ENCODE data around the gene GBP3.
"Not testable (repeated sequence)": the region's sequence is repeated elsewhere in the genome, so short reads cannot be mapped to it uniquely, and the experiment has no call there.

GBP3 gene

DNA sequence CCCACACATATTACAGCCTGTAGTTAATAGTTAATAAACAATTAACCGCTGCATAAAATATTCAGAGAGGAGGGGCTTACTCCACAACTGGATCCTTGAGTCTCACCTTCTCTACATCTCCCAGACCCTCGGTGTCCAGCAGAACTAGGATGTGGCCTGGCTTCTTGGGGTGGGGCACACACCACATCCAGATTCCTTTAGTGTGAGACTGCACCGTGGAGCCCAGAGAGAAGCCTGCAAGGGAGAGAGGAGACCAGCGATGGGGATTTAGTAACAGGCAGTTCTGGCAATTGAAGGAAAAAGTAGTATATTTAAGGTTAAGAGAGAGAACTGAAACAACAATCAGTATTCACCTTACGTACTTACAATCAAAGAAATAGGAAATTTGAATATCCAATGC lies 37.4 kb upstream of the GBP3 start:
- TF ChIP-seq, protein P1, sequence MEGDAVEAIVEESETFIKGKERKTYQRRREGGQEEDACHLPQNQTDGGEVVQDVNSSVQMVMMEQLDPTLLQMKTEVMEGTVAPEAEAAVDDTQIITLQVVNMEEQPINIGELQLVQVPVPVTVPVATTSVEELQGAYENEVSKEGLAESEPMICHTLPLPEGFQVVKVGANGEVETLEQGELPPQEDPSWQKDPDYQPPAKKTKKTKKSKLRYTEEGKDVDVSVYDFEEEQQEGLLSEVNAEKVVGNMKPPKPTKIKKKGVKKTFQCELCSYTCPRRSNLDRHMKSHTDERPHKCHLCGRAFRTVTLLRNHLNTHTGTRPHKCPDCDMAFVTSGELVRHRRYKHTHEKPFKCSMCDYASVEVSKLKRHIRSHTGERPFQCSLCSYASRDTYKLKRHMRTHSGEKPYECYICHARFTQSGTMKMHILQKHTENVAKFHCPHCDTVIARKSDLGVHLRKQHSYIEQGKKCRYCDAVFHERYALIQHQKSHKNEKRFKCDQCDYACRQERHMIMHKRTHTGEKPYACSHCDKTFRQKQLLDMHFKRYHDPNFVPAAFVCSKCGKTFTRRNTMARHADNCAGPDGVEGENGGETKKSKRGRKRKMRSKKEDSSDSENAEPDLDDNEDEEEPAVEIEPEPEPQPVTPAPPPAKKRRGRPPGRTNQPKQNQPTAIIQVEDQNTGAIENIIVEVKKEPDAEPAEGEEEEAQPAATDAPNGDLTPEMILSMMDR (IDR thresholded peaks at IDR 0.05; ENCODE audit: extremely low read depth, missing control alignments) = no peak
- DNase-seq (ENCODE audit: low spot score) = no peak

DNA sequence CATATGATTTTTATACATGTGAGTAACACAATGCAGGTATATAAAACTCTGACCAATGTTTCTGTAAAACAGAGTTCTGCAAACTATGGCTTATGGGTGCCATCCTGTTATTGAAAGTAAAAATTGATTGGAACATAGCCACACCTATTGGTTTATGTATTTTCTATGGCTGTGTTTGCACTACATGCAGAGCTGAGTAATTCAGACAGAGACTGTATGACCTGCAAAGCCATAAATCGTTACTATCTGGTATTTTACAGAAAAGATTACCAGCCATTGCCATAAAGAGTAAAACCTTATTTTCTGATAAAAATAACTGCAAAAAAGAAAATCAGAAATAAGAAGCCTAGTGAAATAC lies 29.3 kb upstream of the GBP3 start:
- no peak for DNase-seq (ENCODE audit: low spot score)
- TF ChIP-seq, protein P1 (IDR thresholded peaks at IDR 0.05; ENCODE audit: extremely low read depth, missing control alignments) = no peak

DNA sequence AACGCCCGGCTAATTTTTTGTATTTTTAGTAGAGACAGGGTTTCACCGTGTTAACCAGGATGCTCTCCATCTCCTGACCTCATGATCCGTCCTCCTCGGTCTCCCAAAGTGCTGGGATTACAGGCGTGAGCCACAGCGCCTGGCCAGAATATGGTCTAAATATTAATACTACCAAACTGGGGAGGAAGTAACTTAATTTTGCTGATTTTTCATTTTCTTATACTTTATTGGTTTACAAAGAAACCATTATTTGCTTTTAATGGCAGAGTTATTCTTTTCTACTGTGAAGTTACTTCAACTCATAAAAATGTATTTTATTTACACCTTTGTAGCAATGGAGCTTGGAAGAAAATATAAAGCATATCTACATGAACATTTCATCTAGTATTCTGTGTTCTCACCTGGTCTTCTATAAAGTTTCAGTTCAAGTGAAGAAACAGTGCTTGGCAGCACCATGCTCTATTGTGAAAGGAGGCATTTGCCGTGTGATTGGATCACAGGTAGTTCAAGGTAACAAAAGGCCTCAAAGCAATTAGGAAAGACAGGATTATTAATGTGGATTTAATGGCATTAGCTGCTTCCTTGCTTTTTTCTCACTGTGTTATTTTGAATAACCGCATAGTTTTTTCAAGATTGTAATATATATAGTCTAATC lies 28.8 kb upstream of the GBP3 start:
- TF ChIP-seq, protein P1 (IDR thresholded peaks at IDR 0.05; ENCODE audit: extremely low read depth, missing control alignments) = no peak
- DNase-seq (ENCODE audit: low spot score) = no peak

DNA sequence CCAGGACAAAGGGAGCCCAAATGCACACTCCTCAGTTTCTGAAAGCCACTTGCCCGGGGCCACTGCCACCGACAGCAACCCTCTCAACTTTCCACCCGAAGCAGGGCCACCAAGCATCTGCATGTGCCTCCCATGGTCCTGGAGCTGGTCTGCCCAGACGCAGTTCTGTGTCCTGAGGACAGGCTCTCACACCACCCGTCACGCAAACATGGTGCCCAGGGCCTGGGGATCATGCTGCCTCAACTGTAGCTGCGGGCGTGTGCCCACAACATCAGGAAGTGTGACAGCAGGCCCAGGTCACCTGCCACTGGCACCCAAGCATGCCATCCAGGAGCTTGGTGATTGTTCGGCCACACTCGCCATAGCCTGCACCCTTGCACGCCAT lies 28.0 kb upstream of the GBP3 start:
- DNase-seq (ENCODE audit: low spot score) = no peak
- TF ChIP-seq, protein P1 (IDR thresholded peaks at IDR 0.05; ENCODE audit: extremely low read depth, missing control alignments) = no peak

DNA sequence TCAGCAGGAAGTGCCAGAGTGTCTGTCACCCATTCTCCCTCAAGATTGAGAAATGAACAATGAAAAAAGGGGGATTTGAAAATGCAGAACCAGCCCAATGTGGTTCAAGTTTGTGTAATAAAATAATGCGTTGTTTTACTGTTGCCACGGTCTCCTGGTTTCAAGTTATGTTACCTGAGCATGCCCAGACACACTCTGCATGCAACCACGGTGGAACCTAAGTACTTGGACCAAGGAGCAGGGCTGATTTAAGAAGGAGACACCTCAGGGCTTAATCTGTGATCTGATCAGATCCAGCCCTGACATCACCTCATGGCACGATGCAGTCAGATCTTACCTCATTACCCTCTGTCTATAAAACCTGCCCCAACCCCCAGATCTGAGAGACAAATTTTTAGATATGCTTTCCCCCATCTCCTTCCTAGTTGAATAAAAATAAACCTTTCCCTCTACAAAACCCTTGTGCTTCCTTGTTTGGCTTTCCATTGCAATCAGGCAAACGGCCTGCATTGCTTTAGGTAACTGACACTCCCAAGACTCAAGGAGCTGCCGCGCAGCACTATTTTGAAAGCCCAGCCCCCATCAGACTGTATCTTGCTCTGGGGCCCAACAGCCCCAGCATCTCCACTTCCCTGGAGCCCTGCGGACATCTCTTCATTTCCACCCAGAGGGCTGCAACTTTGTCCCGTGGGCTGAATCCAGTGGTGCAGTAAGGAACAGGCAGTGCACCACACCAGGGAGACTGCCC lies 27.4 kb upstream of the GBP3 start:
- DNase-seq (ENCODE audit: low spot score) = not testable (repeated sequence)

DNA sequence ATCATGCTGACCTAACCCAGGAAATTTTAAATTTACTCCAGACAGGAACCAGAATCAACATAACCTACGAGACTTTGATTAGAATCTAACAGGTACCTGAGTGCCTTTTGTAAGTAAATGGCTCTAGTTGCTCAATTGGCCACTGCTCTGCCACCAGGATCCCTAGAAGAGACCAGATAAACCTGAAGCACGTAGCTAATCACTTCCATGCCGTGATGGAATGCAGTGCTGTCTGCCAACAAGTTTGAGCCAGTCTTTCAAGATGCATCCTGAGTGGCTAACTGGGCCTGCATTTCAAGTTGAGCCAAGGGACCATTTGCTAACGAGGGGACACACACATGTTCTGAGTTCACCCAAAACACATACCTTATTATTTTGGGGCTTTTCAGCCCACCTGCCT lies 26.5 kb upstream of the GBP3 start:
- not testable (repeated sequence) for DNase-seq (ENCODE audit: low spot score)

DNA sequence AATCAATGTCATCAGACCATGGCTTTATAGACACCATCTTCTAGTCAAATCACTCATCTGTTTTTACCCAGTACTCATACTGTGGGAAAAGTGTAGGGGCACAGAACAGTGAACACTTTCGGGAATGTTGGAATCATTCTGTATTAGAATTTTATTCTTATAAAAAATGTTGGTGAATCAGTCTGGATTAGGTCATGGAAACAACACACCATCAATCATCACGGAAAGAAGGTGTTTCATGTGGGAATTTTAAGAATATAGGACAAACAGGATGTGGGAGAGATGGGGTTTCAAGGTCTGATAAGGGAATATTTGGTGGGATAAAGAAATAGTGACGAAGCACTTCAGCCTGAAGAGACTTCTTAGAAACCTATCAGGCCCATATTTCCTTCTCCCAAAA lies 25.1 kb upstream of the GBP3 start:
- TF ChIP-seq, protein P1 (IDR thresholded peaks at IDR 0.05; ENCODE audit: extremely low read depth, missing control alignments) = no peak
- no peak for DNase-seq (ENCODE audit: low spot score)

DNA sequence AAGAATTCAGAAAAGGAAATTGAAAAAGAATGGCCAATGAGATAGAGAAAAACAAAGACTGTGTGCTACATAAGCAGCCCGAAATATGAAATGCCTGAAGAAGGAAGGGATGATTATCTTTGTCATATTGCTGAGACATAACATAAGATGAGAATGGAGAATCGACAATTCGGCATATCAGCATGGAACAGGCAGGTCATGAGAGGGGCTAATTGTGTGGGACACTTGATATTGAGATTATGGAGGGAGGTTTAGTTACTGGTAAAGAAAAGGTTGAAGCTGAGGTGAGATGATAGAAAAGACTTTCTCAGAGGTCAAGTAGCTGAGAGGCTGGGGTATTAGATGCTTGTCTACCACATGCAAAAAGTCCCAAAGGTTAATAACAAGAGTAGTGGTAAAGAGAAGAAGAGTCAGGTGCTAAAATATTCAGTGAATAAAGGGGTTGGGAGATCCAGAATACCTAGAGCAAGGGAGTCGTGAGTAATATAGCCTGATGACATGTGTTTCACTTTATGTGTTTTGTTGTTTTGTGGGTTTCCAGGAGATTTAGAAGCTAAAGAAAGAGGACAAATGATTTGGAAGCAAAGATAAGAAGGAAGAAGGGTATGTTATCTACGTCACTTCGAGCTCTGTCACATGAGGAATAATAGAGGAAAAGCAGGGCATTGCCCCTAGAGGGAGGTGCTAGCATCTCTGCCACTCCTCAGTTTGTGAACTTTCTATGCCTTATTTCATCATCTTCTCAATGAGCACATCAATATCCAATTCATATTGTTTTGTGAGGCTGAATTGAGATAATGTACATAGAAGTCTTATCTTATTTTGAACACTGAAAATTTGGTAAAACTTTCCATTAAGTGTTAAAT lies 23.9 kb upstream of the GBP3 start:
- DNase-seq (ENCODE audit: low spot score) = not testable (repeated sequence)

Data from GM20000 (cell line).